Fibroblast of lung (primary cell): Measurements from ENCODE around the gene HGFAC. TPM values are rescaled to one million over a fixed set of nuclear protein-coding genes. Genes with fewer than 3 reads are reported as not detected.

Experiments used
- DNase-seq, 2 donors: peaks; one replicate each; pipeline versions ENCODE4 v3.0.0 to v3.0.0-alpha.2; 2010; ENCODE audit warnings: low read depth in 2 of 2
- H2AFZ ChIP-seq: 2 replicates; pipeline ENCODE4 v1.5.1; 2012; ENCODE audit warnings: low read length, control low read depth, inconsistent platforms
- H3K27ac ChIP-seq: 2 replicates; pipeline ENCODE4 v1.5.1; 2011; ENCODE audit warnings: low read length, control low read depth; ENCODE audit not compliant: insufficient read depth
- H3K27me3 ChIP-seq: 2 replicates; pipeline ENCODE4 v1.5.1; 2011; ENCODE audit warnings: mild to moderate bottlenecking, low read length; ENCODE audit not compliant: control insufficient read depth, insufficient read depth
- H3K36me3 ChIP-seq: 2 replicates; pipeline ENCODE4 v1.5.1; 2011; ENCODE audit warnings: low read length; ENCODE audit not compliant: control insufficient read depth, insufficient read depth
- H3K4me1 ChIP-seq: 2 replicates; pipeline ENCODE4 v1.5.1; 2011; ENCODE audit warnings: low read length; ENCODE audit not compliant: control insufficient read depth, insufficient read depth; ENCODE audit errors: extremely low read depth
- H3K4me2 ChIP-seq: 2 replicates; pipeline ENCODE4 v1.5.1; 2011; ENCODE audit warnings: low read length, control low read depth; ENCODE audit not compliant: insufficient read depth; ENCODE audit errors: extremely low read depth
- H3K4me3 ChIP-seq, 4 experiments: fragments of 200-600 bp in 1 of 4; sonication (generic) in 1 of 4; replicated peaks in 1 of 4; 2 replicates each; pipeline ENCODE4 v1.5.1; 2011 to 2016; ENCODE audit warnings: low read length in 4 of 4, low read depth in 3 of 4, mild to moderate bottlenecking in 3 of 4, control low read depth in 2 of 4, inconsistent platforms in 1 of 4, mixed read lengths in 1 of 4; ENCODE audit not compliant: insufficient read depth in 1 of 4; ENCODE audit errors: control extremely low read depth in 1 of 4
- H3K79me2 ChIP-seq: 2 replicates; pipeline ENCODE4 v1.5.1; 2012; ENCODE audit warnings: mild to moderate bottlenecking, low read length, inconsistent platforms; ENCODE audit not compliant: control insufficient read depth, insufficient read depth
- H3K9ac ChIP-seq: 2 replicates; pipeline ENCODE4 v1.5.1; 2011; ENCODE audit warnings: mild to moderate bottlenecking, low read length, control low read depth; ENCODE audit not compliant: insufficient read depth
- H3K9me3 ChIP-seq: 2 replicates; pipeline ENCODE4 v1.5.1; 2012; ENCODE audit warnings: low read depth, low read length; ENCODE audit not compliant: control insufficient read depth, insufficient read depth
- H4K20me1 ChIP-seq: 2 replicates; pipeline ENCODE4 v1.5.1; 2011; ENCODE audit warnings: low read length; ENCODE audit not compliant: control insufficient read depth, insufficient read depth; ENCODE audit errors: extremely low read depth
- EZH2 ChIP-seq: IDR thresholded peaks from 2 replicates; pipeline ENCODE4 v1.5.1; 2012; ENCODE audit warnings: low read length, control low read depth, mild to moderate bottlenecking; ENCODE audit errors: missing control alignments
- polyA plus RNA-seq, 2 donors: library from polyadenylated mRNA; depleted of rRNA in 1 of 2; stranded (reverse) in 1 of 2; unstranded in 1 of 2; fragments of >200 nt; gene quantifications; 2 replicates each; pipeline ENCODE4 v1.2.1, GENCODE V29; 2011 to 2012; ENCODE audit warnings: missing spikeins in 1 of 2
- total RNA-seq: library from RNA; depleted of rRNA; stranded (reverse); fragments of >200 nt; gene quantifications from 2 replicates; pipeline ENCODE4 v1.2.1, GENCODE V29; 2014
- TF ChIP-seq, protein P1 (sequence below), 2 donors: IDR thresholded peaks in 1 of 2; conservative IDR thresholded peaks in 1 of 2; 1 replicate in 1 of 2; 2 replicates in 1 of 2; pipeline ENCODE4 v1.5.1; 2011 to 2012; ENCODE audit warnings: low read length in 2 of 2, control low read depth in 1 of 2, inconsistent platforms in 1 of 2, low read depth in 1 of 2, mild to moderate bottlenecking in 1 of 2

Gene HGFAC
- total and polyA plus RNA-seq, 2 donors (not counting 1 experiment from before 2014, with no cell fraction given): 0.33 TPM; not detected in 1

DNA sequence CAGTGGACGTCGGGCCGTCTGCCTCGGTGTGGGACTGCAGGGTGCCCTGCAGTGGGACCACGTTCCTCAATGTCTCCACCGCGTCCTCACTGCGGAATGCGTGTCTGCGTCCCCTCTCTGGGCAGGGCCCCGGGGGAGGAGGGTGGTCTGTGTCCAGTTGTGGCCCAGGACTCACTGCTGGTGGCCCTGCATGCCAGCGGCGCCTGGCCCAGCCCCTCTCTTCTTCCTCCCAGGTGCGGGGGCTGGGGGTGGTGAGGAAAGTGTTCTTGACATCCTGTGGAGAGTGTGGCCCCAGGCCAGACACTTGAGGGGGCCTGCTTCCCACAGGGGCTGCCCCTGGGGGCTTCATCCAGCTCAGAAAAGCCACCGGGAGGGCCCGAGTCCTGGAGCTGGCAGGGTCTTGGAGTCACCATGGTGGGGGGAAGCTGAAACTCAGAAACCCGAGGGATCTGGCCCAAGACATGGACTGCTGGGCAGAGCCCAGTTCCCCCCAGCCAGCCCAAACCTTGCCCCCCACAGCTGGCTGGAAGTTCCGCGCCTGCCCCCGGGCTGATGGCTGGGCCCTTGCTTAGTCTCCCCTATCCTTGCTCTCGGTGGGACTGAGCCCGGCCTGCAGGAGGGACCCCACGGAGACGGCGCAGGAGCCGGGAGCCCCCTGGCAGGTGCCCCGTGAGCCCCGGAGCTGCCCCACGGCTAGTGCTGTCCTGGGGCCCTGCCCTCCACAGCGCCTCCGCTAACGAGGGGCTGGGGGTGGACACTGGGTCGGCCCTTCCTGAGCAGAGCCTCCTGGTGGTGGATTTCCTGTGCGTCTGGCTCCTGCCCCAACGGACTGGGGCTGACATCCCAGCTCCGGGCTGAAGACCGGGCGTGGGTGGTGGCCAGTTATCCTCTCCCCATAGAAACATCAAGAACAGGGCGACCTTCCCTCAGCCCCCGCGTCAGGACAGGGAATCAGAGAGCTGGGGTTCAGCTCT is 24.2 kb downstream of the HGFAC start:
- Histone ChIP-seq H4K20me1 (no peaks in the 10 kb centered on the region), H3K9me3 (peaks cover 4% of the 10 kb centered on the region), H3K27me3 (peaks cover 13% of the 10 kb centered on the region), H3K79me2 (no peaks in the 10 kb centered on the region), H3K4me3 (no peak overlapping the region), H3K4me2 (no peak overlapping the region), H2AFZ (no peak overlapping the region), H3K27ac (no peak overlapping the region), H3K4me1 (no peaks in the 10 kb centered on the region), H3K9ac (no peak overlapping the region), H3K36me3 (no peaks in the 10 kb centered on the region)
- TF ChIP-seq, protein P1, sequence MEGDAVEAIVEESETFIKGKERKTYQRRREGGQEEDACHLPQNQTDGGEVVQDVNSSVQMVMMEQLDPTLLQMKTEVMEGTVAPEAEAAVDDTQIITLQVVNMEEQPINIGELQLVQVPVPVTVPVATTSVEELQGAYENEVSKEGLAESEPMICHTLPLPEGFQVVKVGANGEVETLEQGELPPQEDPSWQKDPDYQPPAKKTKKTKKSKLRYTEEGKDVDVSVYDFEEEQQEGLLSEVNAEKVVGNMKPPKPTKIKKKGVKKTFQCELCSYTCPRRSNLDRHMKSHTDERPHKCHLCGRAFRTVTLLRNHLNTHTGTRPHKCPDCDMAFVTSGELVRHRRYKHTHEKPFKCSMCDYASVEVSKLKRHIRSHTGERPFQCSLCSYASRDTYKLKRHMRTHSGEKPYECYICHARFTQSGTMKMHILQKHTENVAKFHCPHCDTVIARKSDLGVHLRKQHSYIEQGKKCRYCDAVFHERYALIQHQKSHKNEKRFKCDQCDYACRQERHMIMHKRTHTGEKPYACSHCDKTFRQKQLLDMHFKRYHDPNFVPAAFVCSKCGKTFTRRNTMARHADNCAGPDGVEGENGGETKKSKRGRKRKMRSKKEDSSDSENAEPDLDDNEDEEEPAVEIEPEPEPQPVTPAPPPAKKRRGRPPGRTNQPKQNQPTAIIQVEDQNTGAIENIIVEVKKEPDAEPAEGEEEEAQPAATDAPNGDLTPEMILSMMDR (conservative IDR thresholded peaks at IDR 0.05 in 1 of 2, IDR thresholded peaks at IDR 0.05 in 1 of 2; ENCODE audit: low read depth in 1 of 2, low read length in 2 of 2): peak in 1 of 2 donors; percentile 23
- TF ChIP-seq EZH2: no peak
- no peak for DNase-seq

DNA sequence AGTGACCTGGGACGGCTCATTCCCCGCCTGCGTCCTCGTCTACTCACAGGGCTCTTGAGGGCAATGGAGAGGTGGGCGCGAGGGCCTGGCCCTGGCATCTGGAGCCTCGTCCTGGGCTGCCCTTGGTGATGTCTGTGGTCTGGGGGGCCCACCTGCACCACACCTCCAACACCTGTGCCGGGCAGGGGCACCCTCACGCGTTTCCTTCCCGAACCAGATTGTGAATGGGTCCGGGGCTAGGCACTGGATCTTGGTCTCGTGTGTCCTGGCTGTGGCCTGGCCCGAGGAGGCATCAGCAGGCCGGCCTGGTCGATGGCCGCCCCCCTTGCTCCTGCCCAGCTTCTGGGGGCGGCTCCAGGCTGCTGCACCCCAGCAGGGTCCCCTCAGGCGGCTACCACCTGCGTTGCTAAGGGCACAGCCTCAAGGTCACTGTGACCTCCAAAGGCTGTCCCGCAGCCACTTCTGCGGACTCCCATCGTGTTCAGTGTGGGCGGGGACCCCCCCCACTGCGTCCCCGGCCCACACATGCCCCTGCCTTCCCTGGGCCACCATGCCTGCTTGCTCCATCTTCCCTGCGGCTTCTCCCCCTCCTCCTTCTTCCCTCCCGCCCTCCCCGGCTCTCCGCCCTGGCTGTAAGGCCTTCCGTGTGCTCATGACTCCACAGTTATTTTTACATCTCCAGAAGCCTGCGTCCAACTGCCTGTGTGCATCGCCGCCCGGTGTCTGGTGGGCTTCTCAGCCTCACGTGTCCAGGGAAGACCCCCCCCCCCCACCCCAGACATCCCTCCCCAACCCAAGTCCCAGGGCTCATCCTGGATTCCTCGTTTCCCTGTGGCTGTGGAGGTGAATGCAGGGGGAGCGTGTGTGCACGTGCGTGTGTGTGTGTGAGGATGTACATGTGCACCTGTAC is 25.2 kb downstream of the HGFAC start:
- TF ChIP-seq EZH2: no peak
- TF ChIP-seq, protein P1 (conservative IDR thresholded peaks at IDR 0.05 in 1 of 2, IDR thresholded peaks at IDR 0.05 in 1 of 2; ENCODE audit: low read depth in 1 of 2, low read length in 2 of 2): no peak
- no peak for DNase-seq
- Histone ChIP-seq H3K4me2 (no peak overlapping the region), H3K4me1 (no peaks in the 10 kb centered on the region), H2AFZ (no peak overlapping the region), H3K79me2 (no peaks in the 10 kb centered on the region), H3K4me3 (no peak overlapping the region), H3K27me3 (peaks cover 9% of the 10 kb centered on the region), H3K27ac (no peak overlapping the region), H3K9ac (no peak overlapping the region), H3K9me3 (peaks cover 4% of the 10 kb centered on the region), H3K36me3 (no peaks in the 10 kb centered on the region), H4K20me1 (no peaks in the 10 kb centered on the region)

DNA sequence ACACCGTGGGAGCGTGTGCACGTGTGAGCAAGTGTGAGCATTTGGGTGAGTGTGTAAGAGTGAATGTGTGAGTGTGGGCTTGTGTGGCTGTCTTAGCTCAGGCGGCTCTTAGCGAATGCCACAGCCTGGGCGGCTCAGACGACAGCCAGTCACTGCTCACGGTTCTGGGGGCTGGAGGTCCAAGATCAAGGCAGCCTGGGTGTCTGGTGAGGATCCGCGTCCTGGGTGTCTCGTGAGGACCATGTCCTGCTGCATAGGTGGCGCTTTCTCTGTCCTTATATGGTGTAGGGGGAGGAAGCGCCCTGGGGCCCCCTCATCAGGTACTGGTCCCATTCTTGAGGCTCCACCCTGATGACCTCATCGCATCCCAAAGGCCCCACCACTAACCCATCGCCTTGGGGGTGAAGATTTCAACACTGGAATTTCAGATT is 25.8 kb downstream of the HGFAC start:
- Histone ChIP-seq H3K9ac (no peak overlapping the region), H3K4me3 (no peak overlapping the region), H3K4me1 (no peaks in the 10 kb centered on the region), H2AFZ (no peak overlapping the region), H3K4me2 (no peak overlapping the region), H3K27ac (no peak overlapping the region), H3K36me3 (no peaks in the 10 kb centered on the region), H3K9me3 (peaks cover 4% of the 10 kb centered on the region), H4K20me1 (no peaks in the 10 kb centered on the region), H3K79me2 (no peaks in the 10 kb centered on the region), H3K27me3 (peaks cover 4% of the 10 kb centered on the region)
- no peak for DNase-seq
- no peak for TF ChIP-seq EZH2
- TF ChIP-seq, protein P1 (conservative IDR thresholded peaks at IDR 0.05 in 1 of 2, IDR thresholded peaks at IDR 0.05 in 1 of 2; ENCODE audit: low read depth in 1 of 2, low read length in 2 of 2): no peak
